Stimulated activated CD4-positive, alpha-beta T cell treated with anti-CD3 and anti-CD28 coated beads, Interleukin-2, amount 100 ng/mL, for 24 hours (primary cell): ENCODE measurements around the gene RAVER2.

Source experiments
- DNase-seq, 2 donors: peaks; one replicate each; pipeline ENCODE4 v3.0.0-alpha.2; 2020

RAVER2 gene

DNA sequence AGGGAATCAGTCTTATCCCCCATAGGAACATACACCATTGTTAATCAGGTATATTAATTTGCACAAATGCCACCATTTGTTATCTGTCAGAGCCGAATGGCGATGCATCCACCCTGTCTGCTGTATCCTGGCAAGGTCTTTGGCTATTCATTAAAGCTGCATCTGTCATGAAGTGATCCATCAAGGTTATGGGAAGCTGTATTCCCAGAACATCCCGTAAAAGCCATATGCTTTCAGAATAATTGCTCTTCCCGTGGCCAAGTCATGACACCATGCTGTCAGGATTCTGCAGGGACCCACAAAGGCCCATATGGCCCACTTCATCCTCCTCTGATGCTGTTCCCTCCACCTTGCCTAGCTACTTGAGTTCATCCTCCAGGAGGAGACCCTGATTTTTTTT, 103.9 kb downstream of the RAVER2 start:
- DNase-seq: no peak

DNA sequence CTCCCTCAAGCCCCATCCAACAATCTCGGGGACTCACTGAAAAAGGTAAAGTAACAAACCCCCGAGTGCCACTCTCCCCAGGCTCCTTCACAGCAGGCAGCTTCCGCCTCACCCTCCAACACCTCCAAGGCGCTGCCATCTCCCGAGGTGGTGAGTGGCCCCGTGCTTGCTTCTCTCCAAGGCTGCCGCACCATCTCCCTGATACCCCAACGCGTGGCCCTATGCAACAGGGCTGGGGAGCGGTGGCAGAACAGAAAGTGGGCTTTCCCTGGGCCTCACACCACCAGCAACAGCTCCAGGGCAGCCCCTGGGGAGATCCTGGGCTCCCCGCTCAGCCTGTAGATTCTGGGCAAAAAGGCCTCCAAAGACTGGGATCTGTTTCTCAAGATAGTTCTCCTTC, 105.1 kb downstream of the RAVER2 start:
- DNase-seq: no peak

DNA sequence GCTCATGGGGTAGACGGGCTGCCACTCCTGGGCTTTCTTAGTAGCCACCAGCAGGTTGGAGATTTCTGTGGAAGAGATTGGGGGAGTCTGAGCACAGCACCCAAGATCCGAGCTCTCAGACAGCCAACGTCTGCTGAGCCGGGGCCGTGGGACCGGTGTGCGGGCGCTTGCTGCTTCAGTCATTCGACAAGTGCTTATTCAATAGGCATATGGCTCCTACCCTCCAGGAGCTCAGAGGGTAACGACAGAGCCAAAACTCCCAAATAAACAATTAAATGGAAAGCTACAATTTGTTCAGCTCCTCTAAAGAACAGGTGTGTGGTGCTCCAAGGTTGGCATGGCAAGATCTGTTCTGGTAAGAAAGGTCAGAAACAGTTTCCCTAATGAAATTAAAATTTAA, 106.0 kb downstream of the RAVER2 start:
- no peak for DNase-seq

DNA sequence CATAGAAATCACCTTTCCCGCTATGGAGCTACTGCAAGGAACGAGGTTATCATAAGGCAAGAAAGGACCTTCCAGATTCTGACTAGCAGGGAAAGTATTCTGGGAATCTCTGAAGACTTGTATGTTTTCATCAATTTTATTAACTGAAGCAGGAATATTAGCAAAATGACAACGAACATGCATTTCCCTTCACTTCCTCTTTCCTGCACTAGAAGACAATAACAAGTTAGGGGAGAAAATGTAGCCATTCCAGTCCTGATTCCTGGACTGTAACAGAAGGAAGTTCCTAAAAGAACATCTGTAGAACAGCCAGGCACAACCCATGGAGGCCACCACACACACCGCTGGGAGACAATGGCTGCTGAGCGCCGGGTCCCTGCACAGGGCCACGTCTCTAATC, 106.8 kb downstream of the RAVER2 start:
- DNase-seq: no peak

DNA sequence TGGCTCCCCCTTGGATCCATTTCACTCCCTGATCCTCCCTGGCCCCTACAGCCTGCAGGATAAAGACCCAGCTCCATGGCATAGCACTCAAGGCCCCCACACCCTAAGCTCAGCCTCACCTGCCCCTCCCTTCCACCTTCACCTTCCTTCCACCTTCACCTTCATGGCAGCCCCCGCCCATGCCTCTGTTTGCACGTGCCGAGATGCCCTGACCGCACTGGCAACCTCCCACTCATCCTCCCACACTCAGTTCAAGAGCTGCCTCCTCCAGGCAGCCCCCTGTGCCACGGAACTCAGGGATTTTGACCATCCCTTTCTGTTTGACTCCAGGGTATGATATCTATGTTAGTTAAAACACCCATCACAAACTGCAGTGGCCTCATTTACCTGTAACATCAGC, 109.8 kb downstream of the RAVER2 start:
- DNase-seq: no peak

DNA sequence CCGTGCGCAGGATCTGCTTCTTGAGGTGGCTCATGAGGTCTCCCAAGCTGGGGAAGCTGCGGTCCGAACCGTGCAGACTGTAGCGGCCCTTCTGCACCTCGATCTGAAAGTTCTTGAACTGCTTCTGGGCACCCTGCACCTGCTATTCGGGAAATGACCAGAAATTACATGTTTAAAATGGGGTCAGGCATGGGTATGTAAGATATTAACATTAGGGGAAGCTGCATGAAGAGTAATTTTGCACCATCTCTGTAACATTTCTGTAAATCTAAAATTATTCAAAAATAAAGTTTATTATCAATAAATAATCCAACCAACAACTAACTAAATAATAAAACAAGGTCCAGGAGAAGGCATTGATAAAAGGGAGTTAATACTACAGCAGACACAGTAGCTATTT, 110.7 kb downstream of the RAVER2 start:
- no peak for DNase-seq

DNA sequence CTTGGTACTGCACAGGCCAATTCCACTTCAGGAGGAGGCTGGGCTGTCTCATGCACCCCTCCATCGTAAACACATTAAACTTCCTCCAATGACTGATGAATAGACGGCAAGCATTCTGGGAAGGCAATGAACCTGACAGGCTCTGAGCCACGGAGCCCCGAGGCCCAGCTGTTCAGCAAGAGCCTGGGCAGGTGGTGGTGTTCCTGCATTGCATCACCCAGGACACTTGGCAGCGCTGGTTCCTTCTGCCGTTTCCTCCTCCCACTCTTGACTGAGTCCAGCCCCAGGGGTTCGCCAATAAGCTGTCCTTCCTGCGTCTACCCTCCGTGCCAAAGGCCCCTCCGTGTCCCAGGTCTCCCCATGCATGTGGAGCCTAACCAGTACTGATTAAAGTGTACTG, 111.7 kb downstream of the RAVER2 start:
- DNase-seq: no peak

DNA sequence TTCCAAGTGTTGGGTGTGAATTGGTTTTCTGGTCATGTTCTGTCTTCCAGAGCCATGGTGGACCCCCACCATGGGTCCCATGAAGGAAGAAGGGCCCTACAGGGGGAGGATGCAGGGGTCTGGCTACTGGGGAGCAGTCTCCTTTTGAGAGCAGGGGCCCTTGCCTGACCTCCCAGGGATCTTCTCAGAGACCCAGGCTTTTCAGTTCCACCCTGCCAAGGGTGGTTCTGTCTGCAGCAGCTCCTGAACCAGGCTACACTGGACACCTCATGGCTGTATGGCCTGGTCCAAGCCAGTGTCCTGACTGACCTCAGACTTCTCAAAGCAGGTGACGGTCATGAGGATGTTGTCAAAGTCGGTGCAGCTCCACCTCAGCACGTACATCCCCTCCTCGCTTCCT, 112.5 kb downstream of the RAVER2 start:
- DNase-seq: no peak

DNA sequence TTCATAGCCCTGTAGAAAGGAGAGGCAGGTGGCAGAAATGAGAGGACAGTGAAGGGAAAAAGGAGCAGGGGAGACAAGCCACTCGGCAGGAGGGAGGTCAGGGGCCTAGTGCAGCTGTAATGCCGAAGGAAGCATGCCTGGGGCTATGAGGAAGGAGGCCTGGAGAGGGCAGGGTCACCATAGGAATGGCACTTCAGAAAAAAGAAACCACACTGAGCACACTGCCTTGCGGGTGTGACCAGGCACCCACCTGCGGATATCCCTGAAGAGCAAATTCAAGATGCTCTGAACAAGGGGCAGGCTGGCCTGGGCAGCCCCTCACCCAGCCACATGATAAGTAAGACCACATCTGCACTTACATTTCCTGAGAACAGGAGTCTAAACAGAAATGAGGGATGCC, 116.7 kb downstream of the RAVER2 start:
- DNase-seq: no peak

DNA sequence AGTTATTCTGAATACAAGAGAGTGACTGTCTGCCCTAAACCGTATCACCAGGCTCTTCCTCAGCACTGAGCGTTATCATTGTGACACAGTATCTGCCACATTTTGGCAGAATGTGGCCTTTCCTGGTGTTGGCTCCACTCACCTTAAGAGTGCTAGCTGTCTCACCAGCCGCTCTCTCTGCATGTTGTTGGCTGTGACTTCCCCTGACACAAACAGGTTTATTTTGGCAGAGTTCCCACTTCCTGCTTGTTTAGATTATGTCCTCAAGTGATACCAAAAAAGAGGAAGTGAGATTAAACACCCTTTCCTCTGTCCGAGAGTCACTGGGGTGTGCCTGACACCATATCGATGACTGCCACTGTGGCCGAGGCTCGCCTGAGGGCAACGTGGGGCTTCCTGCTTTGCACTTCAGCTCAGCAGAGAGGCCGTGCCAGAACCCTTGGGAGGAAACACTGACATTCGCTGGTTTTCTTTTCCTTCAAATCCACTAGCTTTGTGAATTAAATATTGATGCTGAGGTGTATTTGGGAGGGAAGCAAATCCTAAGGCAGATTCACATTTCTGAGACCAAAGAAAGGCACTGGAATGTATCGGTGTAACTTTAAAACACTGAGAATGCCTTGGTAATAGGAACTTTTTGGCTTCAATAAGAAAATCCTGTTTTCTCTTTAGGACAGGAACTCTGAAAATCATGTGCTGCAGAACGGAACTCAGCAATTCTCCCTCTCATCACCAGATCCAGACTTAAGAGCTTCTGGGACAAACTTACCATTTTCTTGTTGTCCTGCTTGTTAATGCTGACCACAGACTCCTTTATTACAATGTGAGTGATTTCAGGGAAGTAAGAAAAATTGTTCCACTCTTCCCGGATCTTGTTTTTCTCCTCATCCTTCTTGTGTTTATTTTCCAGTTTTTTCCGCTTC, 119.4 kb downstream of the RAVER2 start:
- peak; percentile 26 to 35 for DNase-seq

DNA sequence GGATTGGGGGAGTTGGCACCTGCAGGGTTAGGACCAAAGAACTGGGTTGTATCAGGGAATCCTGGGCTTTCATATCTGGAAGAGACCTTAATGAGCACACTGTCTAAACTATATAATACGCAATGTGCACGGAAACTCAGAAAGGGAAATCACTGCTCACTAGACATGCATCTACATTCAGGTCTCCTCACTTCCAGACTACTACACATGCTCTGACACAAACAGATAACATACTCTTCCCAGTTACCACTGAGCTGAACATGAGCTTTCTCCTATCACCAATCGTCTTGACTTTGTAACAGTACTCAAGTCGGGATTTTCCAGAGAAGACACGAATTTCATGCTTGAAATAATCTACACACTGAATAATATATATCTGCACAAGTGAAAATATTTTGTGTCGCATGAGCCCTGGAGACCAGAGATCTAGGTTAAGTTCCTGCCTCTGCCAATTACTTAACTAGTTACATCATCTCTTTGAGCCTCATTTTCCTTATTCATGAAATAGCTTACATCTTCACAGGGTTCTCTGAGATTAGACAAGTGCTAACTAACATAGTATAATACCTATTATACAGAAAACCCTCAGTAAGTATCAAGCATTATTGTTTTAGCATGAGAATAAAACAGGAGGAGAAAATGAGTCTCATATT, 120.4 kb downstream of the RAVER2 start:
- no peak for DNase-seq

DNA sequence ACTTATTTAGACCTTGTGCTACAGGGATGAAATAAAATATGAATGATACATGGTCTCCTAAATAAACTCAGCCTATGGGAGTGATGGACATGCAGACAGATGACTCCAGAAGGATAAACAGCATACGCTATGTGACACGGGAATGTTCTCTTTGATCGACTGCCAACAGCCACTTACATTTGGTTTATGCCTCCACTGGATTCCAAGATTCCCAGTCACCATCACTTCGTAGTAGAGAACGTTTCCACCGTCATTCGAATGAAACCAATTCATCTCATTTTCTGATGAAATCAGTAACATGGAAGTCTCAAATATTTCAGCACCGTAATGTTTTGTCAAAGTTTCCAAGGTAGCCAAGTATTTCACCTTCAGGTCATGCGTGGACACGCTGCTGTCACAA, 121.8 kb downstream of the RAVER2 start:
- no peak for DNase-seq

DNA sequence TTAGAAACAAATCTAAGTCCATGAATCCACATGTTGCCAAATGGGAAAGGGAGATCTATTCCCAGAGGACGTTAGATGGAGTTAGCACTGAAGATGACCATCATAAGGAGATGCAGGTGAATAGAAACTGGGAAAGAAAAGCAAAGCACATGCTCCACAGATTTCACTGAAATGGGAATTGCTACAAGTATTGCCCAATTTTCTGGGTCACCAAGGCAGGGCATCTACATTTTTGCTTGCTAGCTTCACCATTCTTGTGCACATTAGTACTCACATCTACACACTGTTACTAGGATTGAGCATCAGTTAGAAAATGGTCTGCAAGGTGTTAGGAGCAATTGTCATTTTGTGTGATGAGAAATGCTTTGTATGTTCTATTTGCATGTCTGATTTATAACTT, 122.4 kb downstream of the RAVER2 start:
- DNase-seq: no peak

DNA sequence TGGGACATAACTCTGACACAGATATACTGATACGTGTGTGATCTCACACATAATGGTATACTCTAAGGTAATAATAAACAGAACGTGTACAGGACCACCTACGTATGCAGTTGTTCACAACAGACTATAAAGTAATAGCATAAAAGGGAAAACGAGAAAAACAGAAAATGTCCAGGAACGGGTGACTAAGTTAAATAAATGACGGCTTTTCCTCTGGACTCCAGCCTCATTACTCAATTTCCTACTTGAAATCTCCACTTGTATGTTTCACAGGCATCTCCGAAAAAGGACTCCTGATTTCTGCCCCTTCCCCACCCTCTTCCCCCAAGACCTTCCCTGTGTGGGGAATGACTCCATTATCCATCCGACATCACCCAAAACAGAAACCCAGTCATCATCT, 126.4 kb downstream of the RAVER2 start:
- no peak for DNase-seq

DNA sequence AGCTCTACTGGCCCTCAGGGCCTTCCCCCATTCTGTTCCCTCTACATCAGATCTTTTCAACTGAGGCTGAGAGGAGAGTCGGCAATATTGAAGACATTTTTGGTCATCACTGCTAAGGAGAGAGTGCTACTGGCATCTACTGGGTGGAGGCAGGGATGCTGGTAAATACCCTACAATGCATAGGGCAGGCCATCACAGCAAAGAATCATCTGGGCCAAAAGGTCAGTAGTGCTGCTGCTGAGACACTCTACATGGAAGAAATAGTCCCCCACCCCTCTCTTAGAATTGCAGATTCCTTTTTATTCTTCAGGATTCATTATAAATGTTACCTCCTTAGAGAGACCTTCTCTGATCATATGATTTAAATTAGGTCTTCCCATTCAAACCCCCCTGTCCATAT, 127.2 kb downstream of the RAVER2 start:
- no peak for DNase-seq

DNA sequence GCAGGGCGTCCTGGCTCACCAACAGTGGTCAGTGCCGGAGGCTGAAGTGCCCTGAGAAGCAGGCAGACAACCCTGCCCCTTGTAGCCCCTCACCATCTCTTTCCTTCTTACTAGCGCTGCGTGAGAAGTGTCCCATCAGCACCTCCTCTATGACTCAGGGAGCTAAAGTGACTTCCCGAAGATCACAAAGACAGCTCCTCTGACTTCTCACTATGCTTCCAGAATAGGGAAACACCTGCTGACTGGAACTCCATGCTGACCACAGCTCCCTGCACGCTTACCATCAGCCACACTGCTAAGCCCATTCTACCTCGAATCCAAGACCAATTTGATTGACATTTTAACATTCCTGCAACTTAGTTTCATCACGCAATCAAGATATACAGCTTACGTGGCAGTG, 128.7 kb downstream of the RAVER2 start:
- DNase-seq: no peak

DNA sequence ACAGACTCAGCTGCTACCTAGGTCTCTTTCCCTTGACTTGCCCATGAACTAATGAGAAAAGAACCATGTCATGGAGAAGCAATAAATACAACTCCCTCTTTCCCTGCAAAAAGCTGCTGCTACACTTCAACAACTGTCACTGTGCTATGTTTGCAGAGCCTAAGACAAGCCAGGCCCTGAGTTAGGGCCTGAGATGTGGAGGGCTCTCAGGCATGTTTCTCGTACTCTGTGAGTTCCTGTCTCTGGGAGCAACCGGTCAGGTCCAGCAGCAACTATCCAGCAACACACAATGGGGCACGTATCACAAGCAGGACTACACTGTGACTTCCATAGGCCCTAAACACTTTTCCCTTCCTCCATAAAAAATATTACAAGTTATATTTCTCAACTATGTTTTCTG, 129.8 kb downstream of the RAVER2 start:
- DNase-seq: no peak

DNA sequence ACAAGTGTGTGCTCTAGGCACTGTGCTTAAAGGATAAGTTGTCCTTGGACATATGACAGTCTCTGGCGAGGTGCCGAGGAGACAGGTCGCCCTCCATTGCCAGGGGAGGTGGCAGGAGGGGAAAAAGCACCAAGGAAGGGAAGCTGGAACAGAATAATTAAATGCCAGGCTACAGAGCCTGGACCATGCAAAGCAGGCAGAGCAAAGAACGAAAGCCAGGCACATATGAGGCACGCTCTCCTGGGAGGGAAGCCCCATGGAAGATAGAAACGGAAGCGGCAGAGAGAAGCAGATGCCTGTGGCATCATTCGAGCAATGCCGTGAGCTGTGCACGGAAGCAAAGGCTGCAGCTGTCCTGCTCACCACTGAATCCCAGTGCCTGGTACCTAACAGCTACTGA, 130.2 kb downstream of the RAVER2 start:
- no peak for DNase-seq

DNA sequence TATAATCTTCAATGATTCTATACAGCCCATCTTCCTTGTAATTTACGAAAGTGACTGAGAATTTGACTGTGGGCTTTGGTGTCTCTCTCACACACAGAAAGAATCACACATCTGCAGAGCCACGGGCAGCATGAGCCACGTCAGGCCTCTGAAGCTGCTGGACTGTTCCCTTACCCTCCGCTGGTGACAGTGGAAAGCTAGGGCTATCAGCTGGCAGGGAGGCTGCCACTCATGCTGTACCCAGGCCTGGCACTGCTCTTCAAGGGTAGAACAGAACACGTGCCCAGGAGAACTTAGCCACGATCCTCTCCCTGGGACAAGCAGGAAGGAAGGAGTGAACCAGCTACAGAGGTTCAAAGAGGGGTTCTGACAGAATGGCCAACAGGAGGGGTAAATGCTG, 130.7 kb downstream of the RAVER2 start:
- no peak for DNase-seq

DNA sequence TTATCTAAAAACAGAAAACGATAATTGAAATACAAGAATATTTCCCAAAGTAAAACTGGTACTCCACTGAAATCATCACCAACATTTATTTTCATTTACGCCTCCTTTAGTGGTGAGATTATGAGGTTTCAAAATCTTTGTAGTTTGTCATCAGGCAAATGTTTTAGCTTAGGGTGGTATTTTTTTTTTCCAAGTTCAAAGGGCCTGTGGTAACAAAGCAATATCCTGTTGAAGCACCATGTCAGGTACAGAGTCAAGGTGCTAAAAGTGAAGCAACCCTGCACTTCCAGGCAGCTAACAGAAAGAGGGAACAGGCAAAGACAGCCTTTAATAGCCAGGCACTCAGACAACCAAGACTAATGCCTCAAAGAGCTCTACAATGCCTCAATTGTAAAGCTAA, 132.3 kb downstream of the RAVER2 start:
- DNase-seq: no peak

DNA sequence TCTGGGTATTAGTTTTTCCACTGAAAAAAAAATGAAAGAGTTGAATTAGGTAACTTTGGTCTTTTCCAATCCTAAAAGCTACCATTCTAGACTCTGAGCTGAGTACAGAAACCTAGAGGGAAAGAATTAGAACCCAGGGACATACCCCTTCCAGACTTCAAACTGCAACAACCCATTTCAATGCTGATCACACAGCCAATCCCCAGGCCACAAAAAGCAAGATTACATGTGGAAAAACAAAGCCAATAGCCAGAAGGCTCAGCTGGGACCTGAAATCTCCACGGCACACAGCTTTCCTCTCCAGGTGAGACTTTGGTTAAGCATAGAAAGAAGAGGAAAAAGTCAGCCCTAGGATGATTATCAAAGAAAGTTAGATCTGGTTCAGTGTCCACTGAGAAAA, 132.7 kb downstream of the RAVER2 start:
- DNase-seq: no peak

DNA sequence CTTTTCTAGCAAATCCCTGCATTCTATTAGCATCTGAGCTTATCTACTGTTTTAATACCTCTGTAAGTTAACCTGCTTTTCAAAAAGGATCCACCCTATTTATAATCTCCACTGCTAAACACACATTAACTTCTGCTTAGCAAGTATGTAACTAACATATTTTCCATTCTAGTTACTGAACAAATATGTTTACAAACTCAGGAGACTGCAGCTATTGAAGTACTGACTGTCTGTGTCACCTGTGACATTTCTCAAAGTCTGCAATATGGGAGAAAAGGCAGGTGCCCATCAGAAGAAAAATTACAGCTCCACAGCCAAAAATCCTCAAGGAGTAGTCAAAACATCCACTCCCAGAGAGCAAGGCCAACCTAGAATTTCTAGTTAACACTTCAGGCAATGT, 133.2 kb downstream of the RAVER2 start:
- DNase-seq: no peak

DNA sequence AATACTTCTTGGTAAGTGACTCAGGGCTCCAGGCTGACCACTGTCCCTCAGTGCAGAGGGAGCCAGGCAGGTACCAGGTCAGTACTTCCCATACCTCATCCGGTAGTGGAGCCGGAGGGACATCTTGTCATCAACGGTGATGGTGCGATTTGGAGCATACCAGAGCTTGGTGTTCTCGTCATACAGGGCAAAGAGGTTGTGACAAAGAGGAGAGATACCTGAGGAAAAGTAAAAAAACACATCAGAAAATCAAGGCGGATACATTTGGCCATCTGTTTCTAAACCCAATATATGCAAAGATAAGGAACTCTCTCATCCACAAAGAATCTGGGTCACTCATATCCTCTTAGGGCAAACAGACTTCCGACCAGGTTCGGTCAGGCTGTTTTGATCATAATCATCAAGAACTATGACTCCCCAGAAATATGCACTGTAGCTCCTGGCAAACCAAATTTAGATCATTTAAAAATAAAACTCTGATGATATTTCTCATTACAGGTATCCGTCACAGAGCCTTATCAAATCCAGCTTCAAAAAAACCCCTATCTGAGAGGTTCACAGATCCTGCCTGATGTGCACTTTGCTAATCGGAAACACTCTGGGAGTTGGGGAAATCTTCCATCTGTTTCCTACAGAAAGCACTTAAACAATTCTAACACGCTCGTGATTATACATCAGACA, 134.2 kb downstream of the RAVER2 start:
- DNase-seq: no peak

DNA sequence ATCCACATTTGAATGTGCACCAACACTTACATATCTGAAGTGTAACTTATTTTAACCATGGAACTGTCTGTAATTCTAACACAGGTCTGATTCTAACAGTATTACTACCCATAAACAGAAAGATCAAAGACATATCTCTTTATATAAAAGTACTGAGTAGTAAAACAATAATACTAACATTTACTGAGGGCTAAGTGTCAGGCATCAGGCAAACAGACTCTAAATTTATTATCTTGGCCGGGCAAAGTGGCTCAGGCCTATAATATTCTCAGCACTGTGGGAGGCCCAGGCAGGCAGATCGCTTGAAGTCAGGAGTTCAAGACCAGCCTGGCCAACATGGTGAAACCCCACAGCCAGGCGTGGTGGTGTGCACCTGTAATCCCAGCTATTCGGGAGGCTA, 135.6 kb downstream of the RAVER2 start:
- DNase-seq: no peak
